ENCODE measurements around the gene ROR2. TPM values are rescaled to one million over a fixed set of nuclear protein-coding genes. Genes with fewer than 3 reads are reported as not detected.
A peak's percentile ranks its signal among the peaks of the same experiment; 100 is the strongest.

Gene ROR2
- total RNA-seq, 1 donor from 2014 or later, result 0.74 TPM

DNA sequence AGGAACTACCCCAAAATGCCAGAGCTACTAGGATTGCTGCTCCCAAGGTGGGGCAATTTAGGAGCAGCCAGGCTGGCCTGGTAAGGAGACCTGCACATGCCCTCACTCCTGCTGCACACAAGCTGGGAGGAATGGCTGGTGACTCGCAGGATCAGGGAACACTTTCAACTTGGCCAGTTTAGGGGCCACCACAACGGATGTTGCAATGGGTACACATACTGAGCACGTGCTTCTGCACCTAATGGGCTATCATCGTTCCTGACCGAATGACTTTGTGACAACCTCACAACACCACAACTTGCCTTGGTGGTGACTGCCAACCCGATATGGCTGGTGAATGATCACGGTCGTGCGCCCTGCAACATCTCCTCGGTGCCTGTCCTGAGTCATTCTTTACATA lies 172.0 kb downstream of the ROR2 start:
- Histone ChIP-seq H3K27me3 (ENCODE audit: low read depth) (peaks cover 57% of the 10 kb centered on the region), H3K36me3 (no peaks in the 10 kb centered on the region), H3K9me3 (replicated peaks) (peaks cover 5% of the 10 kb centered on the region), H3K27ac (replicated peaks) (no peak overlapping the region), H3K4me1 (no peaks in the 10 kb centered on the region), H3K4me3 (no peak overlapping the region)
- intact Hi-C loops (cut with micrococcal nuclease), result loop anchor here (10.0 kb wide), 1 partner anchor 167 kb away; no protein-coding TSS in a partner anchor
- TF ChIP-seq, protein P1, sequence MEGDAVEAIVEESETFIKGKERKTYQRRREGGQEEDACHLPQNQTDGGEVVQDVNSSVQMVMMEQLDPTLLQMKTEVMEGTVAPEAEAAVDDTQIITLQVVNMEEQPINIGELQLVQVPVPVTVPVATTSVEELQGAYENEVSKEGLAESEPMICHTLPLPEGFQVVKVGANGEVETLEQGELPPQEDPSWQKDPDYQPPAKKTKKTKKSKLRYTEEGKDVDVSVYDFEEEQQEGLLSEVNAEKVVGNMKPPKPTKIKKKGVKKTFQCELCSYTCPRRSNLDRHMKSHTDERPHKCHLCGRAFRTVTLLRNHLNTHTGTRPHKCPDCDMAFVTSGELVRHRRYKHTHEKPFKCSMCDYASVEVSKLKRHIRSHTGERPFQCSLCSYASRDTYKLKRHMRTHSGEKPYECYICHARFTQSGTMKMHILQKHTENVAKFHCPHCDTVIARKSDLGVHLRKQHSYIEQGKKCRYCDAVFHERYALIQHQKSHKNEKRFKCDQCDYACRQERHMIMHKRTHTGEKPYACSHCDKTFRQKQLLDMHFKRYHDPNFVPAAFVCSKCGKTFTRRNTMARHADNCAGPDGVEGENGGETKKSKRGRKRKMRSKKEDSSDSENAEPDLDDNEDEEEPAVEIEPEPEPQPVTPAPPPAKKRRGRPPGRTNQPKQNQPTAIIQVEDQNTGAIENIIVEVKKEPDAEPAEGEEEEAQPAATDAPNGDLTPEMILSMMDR (IDR thresholded peaks at IDR 0.05; ENCODE audit: borderline replicate concordance), result no peak
- DNase-seq, result no peak

- H3K27me3 ChIP-seq (ENCODE audit: low read depth), result peaks cover 60% of the 10 kb centered on the region
- no peak overlapping the region for H3K27ac ChIP-seq (replicated peaks)
- H3K9me3 ChIP-seq (replicated peaks), result no peaks in the 10 kb centered on the region
- DNase-seq, result no peak
- H3K4me3 ChIP-seq, result no peak overlapping the region
- intact Hi-C loops (cut with micrococcal nuclease), result loop anchor here (10.0 kb wide), 1 partner anchor 167 kb away; no protein-coding TSS in a partner anchor
- no peaks in the 10 kb centered on the region for H3K4me1 ChIP-seq
- no peaks in the 10 kb centered on the region for H3K36me3 ChIP-seq
- TF ChIP-seq, protein P1 (IDR thresholded peaks at IDR 0.05; ENCODE audit: borderline replicate concordance), result no peak
Measured at GRCh38 chr9:91777292-91777830, 172.7 kb downstream of the ROR2 start.

GRCh38 chr9:91776409-91777291 lies 173.4 kb downstream of the ROR2 start:
- Histone ChIP-seq H3K4me3 (no peak overlapping the region), H3K36me3 (no peaks in the 10 kb centered on the region), H3K9me3 (replicated peaks) (no peaks in the 10 kb centered on the region), H3K4me1 (no peaks in the 10 kb centered on the region), H3K27me3 (ENCODE audit: low read depth) (peaks cover 60% of the 10 kb centered on the region), H3K27ac (replicated peaks) (no peak overlapping the region)
- intact Hi-C loops (cut with micrococcal nuclease), result loop anchor here (10.0 kb wide), 1 partner anchor 168 kb away; no protein-coding TSS in a partner anchor
- no peak for DNase-seq
- TF ChIP-seq, protein P1 (IDR thresholded peaks at IDR 0.05; ENCODE audit: borderline replicate concordance), result no peak

- no peaks in the 10 kb centered on the region for H3K4me1 ChIP-seq
Measured at GRCh38 chr9:91775708-91776028, 174.4 kb downstream of the ROR2 start.

DNA sequence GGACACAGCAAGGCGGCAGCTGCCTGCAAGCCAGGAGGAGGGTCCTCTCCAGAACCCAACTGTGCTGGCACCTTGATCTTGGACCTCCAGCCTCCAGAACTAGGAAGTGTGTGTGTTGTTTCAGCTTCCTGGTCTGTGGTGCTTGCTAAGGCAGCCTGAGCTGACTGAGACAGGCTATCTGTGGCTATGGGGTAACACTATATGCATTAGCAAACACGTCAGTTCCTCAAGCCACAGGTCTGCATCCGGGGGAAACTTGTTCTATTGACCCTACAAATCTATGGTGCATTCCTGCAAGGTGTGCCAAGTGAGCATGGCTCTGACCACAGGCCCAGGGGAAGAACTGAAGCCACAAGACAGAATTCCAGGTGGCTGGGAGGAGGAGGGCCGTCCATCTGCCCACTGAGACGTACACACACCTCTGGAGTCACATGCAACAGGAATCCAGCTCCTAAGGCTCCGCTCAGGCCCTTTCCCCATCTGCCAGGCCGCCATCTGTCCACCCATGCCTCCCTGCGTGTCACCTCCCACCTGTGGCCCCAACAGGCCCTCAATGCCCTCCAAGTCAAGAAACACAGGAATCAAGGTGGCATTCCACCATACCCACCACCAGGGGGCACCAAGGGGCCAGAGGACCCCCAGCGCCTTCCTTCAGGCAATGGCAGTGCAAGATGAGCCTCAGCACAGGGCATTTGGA lies 174.9 kb downstream of the ROR2 start:
- no peak overlapping the region for H3K4me3 ChIP-seq
- TF ChIP-seq, protein P1 (IDR thresholded peaks at IDR 0.05; ENCODE audit: borderline replicate concordance), result peak; percentile 82
- intact Hi-C loops (cut with micrococcal nuclease), result loop anchor here (10.0 kb wide), 1 partner anchor 170 kb away; no protein-coding TSS in a partner anchor
- DNase-seq, result peak; percentile 60
- peaks cover 56% of the 10 kb centered on the region for H3K27me3 ChIP-seq (ENCODE audit: low read depth)
- no peak overlapping the region for H3K27ac ChIP-seq (replicated peaks)
- H3K9me3 ChIP-seq (replicated peaks), result no peaks in the 10 kb centered on the region
- H3K4me1 ChIP-seq, result no peaks in the 10 kb centered on the region
- H3K36me3 ChIP-seq, result no peaks in the 10 kb centered on the region

More at GRCh38 chr9:91775708-91776028, 174.4 kb downstream of the ROR2 start:
- Histone ChIP-seq H3K27ac (replicated peaks) (no peak overlapping the region), H3K36me3 (no peaks in the 10 kb centered on the region), H3K27me3 (ENCODE audit: low read depth) (peaks cover 59% of the 10 kb centered on the region), H3K9me3 (replicated peaks) (no peaks in the 10 kb centered on the region), H3K4me3 (no peak overlapping the region)
- no peak for DNase-seq
- intact Hi-C loops (cut with micrococcal nuclease), result loop anchor here (10.0 kb wide), 1 partner anchor 169 kb away; no protein-coding TSS in a partner anchor
- TF ChIP-seq, protein P1 (IDR thresholded peaks at IDR 0.05; ENCODE audit: borderline replicate concordance), result peak; percentile 17

Data from left ventricle myocardium inferior (tissue), 1 donor.